Fibroblast of the aortic adventitia (primary cell): Measurements from ENCODE around the gene PSENEN. TPM values are rescaled to one million over a fixed set of nuclear protein-coding genes. Genes with fewer than 3 reads are reported as not detected.
A peak's percentile ranks its signal among the peaks of the same experiment; 100 is the strongest.

Experiments used
- DNase-seq: peaks from one replicate; pipeline ENCODE4 v3.0.0-alpha.2; 2010; ENCODE audit warnings: low read depth
- H3K4me3 ChIP-seq: 2 replicates; pipeline ENCODE4 v1.5.1; 2011; ENCODE audit warnings: low read depth, mild to moderate bottlenecking, control low read depth, low read length, moderate library complexity
- total RNA-seq: library from RNA; depleted of rRNA; stranded (reverse); fragments of >200 nt; gene quantifications from 2 replicates; pipeline ENCODE4 v1.2.3, GENCODE V29; 2012; ENCODE audit warnings: low replicate concordance
- TF ChIP-seq, protein P1 (sequence below): IDR thresholded peaks from 2 replicates; pipeline ENCODE4 v1.5.1; 2011; ENCODE audit warnings: mild to moderate bottlenecking, low read length, control low read depth, inconsistent platforms; ENCODE audit not compliant: insufficient read depth

Gene PSENEN
- total RNA-seq, 1 donor: 19.5 TPM

DNA sequence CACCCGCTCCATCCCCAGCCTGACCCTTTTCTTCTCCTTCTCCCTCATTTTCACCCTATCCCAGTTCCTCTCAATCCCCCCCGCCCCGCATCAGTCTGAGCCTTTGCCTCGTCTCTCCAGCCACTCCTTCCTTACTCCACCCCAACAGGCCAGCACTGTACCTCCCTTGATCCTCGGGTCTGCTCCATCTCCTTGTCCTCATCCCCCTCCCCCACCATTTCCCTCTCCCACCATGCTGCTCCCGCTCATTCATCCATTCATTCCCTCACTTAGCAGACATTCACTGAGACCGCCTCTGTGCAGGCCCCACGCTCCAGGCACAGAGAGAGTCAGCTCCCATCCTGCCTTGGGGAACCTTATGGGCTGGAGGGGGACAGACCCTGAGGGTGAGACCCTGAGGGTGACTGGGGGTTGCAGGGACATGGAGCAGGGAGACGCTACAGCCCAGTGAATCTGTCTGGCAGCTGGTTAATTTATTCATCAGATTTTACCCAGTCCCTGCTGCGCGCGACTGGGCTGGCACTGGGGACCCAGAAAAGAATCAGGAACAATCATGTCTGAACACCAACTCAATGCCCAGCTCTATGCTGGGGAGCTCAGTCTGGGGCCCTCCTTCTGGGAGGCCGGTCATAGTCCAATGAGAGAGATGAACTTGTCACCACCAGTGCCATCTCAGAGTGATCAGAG, 30.8 kb downstream of the PSENEN start:
- TF ChIP-seq, protein P1, sequence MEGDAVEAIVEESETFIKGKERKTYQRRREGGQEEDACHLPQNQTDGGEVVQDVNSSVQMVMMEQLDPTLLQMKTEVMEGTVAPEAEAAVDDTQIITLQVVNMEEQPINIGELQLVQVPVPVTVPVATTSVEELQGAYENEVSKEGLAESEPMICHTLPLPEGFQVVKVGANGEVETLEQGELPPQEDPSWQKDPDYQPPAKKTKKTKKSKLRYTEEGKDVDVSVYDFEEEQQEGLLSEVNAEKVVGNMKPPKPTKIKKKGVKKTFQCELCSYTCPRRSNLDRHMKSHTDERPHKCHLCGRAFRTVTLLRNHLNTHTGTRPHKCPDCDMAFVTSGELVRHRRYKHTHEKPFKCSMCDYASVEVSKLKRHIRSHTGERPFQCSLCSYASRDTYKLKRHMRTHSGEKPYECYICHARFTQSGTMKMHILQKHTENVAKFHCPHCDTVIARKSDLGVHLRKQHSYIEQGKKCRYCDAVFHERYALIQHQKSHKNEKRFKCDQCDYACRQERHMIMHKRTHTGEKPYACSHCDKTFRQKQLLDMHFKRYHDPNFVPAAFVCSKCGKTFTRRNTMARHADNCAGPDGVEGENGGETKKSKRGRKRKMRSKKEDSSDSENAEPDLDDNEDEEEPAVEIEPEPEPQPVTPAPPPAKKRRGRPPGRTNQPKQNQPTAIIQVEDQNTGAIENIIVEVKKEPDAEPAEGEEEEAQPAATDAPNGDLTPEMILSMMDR: no peak
- DNase-seq: no peak
- peak overlapping the region; percentile 78 for H3K4me3 ChIP-seq

DNA sequence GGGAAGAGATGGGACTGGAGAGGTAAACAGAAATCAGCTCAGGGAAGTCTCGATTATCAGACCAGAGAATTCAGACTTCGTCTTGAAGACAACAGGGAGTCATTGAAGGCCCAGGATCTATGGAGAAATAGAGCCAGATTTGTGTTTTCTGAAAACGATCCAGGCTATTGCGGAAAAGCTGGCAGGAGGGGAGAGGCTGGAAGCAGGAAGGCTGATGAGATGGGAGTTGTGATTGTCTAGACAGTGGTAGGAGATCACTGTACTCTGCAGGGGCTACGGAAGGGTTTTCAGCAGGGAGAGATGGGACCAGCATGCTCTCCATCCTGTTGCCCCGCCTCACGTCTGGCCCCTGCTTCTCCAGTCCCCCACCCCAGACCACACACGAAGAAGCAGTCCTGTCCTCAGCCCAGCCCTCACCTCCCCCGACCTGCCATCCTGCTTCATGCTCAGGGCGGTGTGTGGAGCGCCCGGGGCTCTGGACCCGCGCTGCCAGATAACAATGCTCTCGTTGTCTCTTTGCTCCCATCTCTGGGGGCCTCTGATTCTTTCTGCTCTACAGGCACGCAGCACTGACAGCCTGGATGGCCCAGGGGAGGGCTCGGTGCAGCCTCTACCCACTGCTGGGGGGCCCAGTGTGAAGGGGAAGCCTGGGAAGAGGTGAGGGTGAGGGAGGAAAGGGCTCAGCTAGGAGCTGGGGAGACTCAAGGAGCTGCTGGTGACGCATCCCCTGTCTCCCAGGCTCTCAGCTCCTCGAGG, 31.8 kb downstream of the PSENEN start:
- peak; percentile 10 for DNase-seq
- TF ChIP-seq, protein P1: no peak
- no peak overlapping the region for H3K4me3 ChIP-seq

DNA sequence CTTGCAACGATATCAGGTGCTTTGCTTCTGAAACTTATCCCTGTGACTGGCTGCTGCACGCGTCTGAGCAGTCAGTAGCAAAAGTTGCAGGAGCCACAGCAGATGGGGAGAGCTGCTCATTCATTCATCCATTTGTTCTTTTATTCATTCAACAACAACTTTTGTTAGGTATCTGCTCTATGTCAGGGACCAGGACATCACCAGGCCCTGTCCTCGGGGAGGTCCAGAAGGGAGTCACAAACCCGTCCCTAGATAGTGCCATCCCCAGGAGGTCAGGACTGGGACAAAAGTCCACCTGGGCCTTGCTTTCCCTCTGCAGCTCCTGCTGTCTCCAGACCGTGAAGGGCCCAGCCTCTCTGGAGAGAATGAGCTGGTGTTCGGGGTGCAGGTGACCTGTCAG, 32.5 kb downstream of the PSENEN start:
- H3K4me3 ChIP-seq: no peak overlapping the region
- TF ChIP-seq, protein P1: no peak
- DNase-seq: no peak

DNA sequence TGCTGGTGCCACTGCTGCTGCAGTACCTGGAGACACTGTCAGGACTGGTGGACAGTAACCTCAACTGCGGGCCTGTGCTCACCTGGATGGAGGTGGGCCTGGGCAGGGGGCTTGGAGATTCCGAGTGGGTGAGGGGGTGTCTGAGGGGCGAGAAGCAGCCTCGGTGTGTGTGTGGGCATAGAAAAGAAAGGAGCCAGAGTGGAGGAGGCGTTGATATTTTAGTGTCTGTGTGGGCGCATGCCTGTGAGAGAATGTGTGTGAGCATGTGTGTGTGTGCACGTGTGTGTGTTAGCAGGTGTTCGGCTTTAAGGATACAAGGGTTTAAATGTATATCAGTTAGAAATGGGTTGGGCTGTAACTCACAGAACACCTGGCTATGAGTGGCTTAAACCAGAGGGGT, 33.6 kb downstream of the PSENEN start:
- H3K4me3 ChIP-seq: no peak overlapping the region
- no peak for DNase-seq
- TF ChIP-seq, protein P1: no peak

DNA sequence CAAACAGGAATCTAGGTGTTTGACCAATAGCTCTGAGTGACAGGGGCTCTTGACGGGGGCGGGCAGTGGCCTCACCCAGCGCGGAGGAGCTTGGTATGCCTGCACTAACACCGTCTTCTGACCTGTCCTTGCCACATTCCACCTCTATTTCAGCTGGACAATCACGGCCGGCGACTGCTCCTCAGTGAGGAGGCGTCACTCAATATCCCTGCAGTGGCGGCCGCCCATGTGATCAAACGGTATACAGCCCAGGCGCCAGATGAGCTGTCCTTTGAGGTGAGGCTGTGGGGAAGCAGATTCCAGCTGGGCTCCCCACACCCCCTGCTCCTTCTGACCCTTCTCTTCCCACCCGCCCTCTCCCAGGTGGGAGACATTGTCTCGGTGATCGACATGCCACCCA, 34.6 kb downstream of the PSENEN start:
- no peak for DNase-seq
- TF ChIP-seq, protein P1: no peak
- H3K4me3 ChIP-seq: no peak overlapping the region

DNA sequence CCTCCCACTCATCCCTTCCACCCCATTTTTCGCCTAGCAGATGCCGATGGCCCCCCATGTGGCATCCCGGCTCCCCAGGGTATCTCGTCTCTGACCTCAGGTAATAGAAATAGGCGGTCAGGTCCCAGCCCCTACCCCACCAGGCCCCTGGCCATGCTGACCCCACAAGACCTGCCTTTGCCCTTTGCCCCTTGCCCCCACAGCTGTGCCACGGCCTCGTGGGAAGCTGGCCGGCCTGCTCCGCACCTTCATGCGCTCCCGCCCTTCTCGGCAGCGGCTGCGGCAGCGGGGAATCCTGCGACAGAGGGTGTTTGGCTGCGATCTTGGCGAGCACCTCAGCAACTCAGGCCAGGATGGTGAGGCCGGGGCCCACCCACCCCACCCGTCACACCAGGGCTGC, 35.3 kb downstream of the PSENEN start:
- H3K4me3 ChIP-seq: no peak overlapping the region
- TF ChIP-seq, protein P1: no peak
- DNase-seq: no peak
